ENCODE measurements around the gene IRF2.

Gene IRF2

DNA sequence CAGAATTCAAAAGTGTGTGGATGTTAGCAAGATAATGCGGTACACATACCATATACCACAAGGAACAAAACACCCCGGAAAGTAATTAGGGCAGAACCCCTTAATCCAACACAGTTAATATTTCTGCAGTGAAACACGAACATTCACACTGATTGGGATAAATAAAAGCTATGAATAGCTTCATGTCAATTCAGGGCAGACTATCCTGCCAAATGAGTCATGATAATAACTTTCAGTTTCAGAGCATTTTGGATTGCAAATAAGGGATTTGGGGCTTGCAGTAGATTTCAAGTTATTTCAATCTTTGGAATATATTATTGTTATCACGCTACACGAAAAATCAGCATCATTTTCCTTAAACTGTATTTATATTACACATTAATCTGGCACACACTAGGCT, 24.3 kb downstream of the IRF2 start:
- H3K4me3 ChIP-seq = no peak overlapping the region
- H3K36me3 ChIP-seq (ENCODE audit: insufficient read depth, low read length) = no peaks in the 10 kb centered on the region
- H3K9me3 ChIP-seq (ENCODE audit: low read depth, low read length) = no peaks in the 10 kb centered on the region
- no peak overlapping the region for H3K9ac ChIP-seq (ENCODE audit: insufficient read length)
- no peak overlapping the region for H3K27ac ChIP-seq
- no peak for DNase-seq (ENCODE audit: low read depth, low spot score)
- TF ChIP-seq FOXP2 (optimal IDR thresholded peaks at IDR 0.05; ENCODE audit: control extremely low read depth, extremely low read length, insufficient read depth) (no peak), POLR2AphosphoS5 (IDR thresholded peaks at IDR 0.05; ENCODE audit: borderline replicate concordance, low read depth, low read length) (no peak), EZH2 (IDR thresholded peaks at IDR 0.05) (no peak)

DNA sequence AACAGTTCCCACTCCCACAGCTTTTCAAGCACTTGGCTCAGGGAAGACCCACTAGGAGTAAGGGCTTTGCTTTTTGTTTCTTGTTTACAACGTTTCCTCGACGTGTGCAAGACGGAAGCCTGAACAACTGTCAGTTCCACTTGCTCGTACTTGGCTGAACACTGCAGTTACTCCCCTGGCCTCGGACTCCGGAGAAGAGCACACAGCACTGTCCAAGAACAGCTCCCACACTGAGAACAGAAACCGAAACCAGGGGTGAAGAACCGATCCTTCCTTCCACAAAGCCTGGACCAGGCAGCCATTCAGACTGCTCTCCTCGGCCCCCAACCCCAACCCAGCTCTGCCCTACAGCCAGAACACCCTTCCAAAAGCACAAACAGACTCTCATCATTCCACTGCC, 25.5 kb downstream of the IRF2 start:
- Histone ChIP-seq H3K4me3 (no peak overlapping the region), H3K36me3 (ENCODE audit: insufficient read depth, low read length) (no peaks in the 10 kb centered on the region), H3K27ac (no peak overlapping the region), H3K9me3 (ENCODE audit: low read depth, low read length) (no peaks in the 10 kb centered on the region), H3K9ac (ENCODE audit: insufficient read length) (no peak overlapping the region)
- TF ChIP-seq EZH2 (IDR thresholded peaks at IDR 0.05) (no peak), FOXP2 (optimal IDR thresholded peaks at IDR 0.05; ENCODE audit: control extremely low read depth, extremely low read length, insufficient read depth) (no peak), POLR2AphosphoS5 (IDR thresholded peaks at IDR 0.05; ENCODE audit: borderline replicate concordance, low read depth, low read length) (no peak)
- no peak for DNase-seq (ENCODE audit: low read depth, low spot score)

DNA sequence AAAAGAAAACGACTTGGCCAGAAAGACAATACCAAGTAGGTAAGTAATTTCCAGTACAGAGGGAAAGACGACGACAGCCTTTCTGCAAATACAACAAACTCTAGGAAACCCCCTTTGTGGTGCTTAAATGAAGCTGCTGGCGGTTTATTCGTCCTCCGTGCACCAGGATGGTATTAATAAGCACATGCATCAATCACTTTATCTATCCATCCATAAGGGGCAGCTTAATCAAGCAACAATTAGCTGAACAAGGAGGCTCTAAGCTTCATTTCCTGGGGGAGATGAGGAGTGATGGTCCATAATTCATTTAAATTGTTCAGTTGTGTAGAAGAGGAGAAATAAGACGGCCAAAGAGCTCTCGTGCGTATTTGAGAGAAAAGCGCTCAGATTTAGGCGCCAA, 26.2 kb downstream of the IRF2 start:
- Histone ChIP-seq H3K27ac (no peak overlapping the region), H3K36me3 (ENCODE audit: insufficient read depth, low read length) (no peaks in the 10 kb centered on the region), H3K4me3 (no peak overlapping the region), H3K9me3 (ENCODE audit: low read depth, low read length) (no peaks in the 10 kb centered on the region), H3K9ac (ENCODE audit: insufficient read length) (no peak overlapping the region)
- DNase-seq (ENCODE audit: low read depth, low spot score) = no peak
- no peak for TF ChIP-seq POLR2AphosphoS5 (IDR thresholded peaks at IDR 0.05; ENCODE audit: borderline replicate concordance, low read depth, low read length)
- no peak for TF ChIP-seq EZH2 (IDR thresholded peaks at IDR 0.05)
- no peak for TF ChIP-seq FOXP2 (optimal IDR thresholded peaks at IDR 0.05; ENCODE audit: control extremely low read depth, extremely low read length, insufficient read depth)

DNA sequence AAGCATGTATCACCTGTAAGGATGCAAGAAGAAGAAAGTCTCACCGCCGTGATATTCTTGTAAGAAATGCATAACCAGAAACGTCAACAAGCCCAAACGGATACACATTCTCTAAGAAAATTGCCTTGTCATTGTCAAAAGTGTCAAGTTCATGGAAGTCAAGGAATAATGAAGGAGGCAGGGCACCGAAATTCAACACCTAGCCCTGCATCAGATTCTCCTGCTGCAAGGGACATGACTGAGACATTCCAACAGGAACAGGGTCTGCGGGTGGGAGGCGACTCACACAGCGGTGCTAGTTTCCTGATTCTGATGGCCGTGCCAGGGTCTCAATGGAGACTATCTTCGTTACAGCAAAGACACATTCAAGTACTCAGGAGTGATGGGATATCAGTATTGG, 26.7 kb downstream of the IRF2 start:
- H3K9me3 ChIP-seq (ENCODE audit: low read depth, low read length) = no peaks in the 10 kb centered on the region
- DNase-seq (ENCODE audit: low read depth, low spot score) = no peak
- no peak overlapping the region for H3K27ac ChIP-seq
- TF ChIP-seq EZH2 (IDR thresholded peaks at IDR 0.05) = no peak
- no peak overlapping the region for H3K9ac ChIP-seq (ENCODE audit: insufficient read length)
- H3K4me3 ChIP-seq = no peak overlapping the region
- no peaks in the 10 kb centered on the region for H3K36me3 ChIP-seq (ENCODE audit: insufficient read depth, low read length)

DNA sequence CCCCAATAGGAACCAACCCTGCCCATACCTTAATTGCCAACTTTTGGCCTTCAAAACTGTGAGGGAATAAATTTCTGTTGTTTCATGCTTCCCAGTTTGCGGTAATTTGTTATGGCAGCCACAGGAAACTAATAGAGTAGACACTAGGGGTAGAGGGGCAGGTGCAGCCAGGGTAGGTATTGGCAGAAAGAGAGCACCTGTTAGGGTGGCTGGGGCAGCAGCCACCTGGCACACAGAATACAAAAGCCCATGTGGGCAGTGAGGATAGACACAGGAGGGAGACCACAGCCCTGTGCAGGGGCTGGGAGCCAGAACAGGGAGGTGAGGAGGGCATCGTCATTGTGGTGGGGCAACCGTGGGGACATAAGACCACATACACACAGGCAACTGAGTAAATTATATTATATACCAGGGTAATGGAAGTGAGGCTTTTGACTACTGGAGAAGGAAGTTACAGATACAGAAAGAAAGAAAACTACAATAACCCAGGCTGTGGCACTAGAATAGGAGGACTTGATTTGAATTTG, 28.2 kb downstream of the IRF2 start:
- Histone ChIP-seq H3K4me3 (no peak overlapping the region), H3K9me3 (ENCODE audit: low read depth, low read length) (no peaks in the 10 kb centered on the region), H3K9ac (ENCODE audit: insufficient read length) (no peak overlapping the region), H3K36me3 (ENCODE audit: insufficient read depth, low read length) (no peaks in the 10 kb centered on the region), H3K27ac (no peak overlapping the region)
- DNase-seq (ENCODE audit: low read depth, low spot score) = no peak
- TF ChIP-seq EZH2 (IDR thresholded peaks at IDR 0.05) = no peak
- TF ChIP-seq POLR2AphosphoS5 (IDR thresholded peaks at IDR 0.05; ENCODE audit: borderline replicate concordance, low read depth, low read length) = no peak
- TF ChIP-seq FOXP2 (optimal IDR thresholded peaks at IDR 0.05; ENCODE audit: control extremely low read depth, extremely low read length, insufficient read depth) = no peak

DNA sequence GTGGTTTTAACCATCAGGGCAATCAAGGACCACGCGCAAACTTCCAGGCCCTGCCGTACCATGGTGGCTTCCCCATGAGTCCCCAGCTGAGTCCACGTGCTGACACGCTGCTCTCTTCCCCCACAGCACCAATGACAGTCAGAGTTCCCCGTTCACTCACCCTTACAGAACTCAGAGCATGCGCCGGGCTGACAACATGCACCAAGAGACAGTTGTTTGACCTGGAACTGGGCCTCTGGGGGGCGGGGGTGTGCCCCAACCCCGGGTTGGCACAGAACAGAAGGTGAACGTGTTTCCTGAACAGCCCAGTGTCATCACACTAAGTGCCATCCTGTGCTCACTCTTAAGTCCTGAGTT, 29.4 kb downstream of the IRF2 start:
- Histone ChIP-seq H3K27ac (no peak overlapping the region), H3K9ac (ENCODE audit: insufficient read length) (no peak overlapping the region)

DNA sequence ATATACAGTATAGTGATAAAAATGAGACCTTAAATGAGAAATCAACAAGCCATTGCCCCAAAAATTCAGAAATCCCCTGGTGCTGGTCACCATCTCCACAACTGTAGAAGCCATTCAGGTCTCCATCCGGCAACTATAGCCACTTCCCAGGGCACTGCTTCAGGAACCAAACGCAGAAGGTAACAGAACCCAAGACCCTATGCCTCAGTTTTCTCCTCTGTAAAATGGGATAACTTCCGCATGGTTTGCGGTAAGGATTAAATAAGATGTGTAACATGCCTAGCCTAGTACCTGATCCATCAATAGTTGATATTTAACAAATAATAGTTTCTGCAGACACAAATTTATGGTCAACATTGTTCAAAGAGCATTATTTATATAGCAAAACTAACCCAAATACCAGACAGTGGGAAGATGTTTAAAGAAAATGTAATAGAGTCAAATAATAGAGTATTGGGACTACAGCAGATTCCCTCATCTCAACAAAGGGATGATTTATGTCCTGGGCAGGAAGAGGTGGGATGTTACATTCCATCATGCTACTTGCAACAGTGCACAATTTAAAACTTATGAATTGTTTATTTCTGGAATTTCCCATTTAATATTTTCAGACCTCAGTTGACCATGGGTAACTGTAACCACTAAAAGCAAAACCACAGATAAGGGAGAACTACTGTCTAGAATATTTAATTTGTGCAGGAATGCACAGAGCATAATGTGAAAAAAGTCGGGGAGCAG, 30.0 kb downstream of the IRF2 start:
- H3K9ac ChIP-seq (ENCODE audit: insufficient read length) = no peak overlapping the region
- no peak overlapping the region for H3K4me3 ChIP-seq
- no peaks in the 10 kb centered on the region for H3K36me3 ChIP-seq (ENCODE audit: insufficient read depth, low read length)
- TF ChIP-seq FOXP2 (optimal IDR thresholded peaks at IDR 0.05; ENCODE audit: control extremely low read depth, extremely low read length, insufficient read depth) = no peak
- TF ChIP-seq POLR2AphosphoS5 (IDR thresholded peaks at IDR 0.05; ENCODE audit: borderline replicate concordance, low read depth, low read length) = no peak
- no peak for TF ChIP-seq EZH2 (IDR thresholded peaks at IDR 0.05)
- no peak for DNase-seq (ENCODE audit: low read depth, low spot score)
- no peak overlapping the region for H3K27ac ChIP-seq
- no peaks in the 10 kb centered on the region for H3K9me3 ChIP-seq (ENCODE audit: low read depth, low read length)

More for the DNA sequence above, 29.4 kb downstream of the IRF2 start:
- Histone ChIP-seq H3K36me3 (ENCODE audit: insufficient read depth, low read length) (no peaks in the 10 kb centered on the region), H3K4me3 (no peak overlapping the region), H3K9me3 (ENCODE audit: low read depth, low read length) (no peaks in the 10 kb centered on the region)
- no peak for TF ChIP-seq POLR2AphosphoS5 (IDR thresholded peaks at IDR 0.05; ENCODE audit: borderline replicate concordance, low read depth, low read length)
- TF ChIP-seq EZH2 (IDR thresholded peaks at IDR 0.05) = no peak
- no peak for TF ChIP-seq FOXP2 (optimal IDR thresholded peaks at IDR 0.05; ENCODE audit: control extremely low read depth, extremely low read length, insufficient read depth)
- DNase-seq (ENCODE audit: low read depth, low spot score) = no peak

DNA sequence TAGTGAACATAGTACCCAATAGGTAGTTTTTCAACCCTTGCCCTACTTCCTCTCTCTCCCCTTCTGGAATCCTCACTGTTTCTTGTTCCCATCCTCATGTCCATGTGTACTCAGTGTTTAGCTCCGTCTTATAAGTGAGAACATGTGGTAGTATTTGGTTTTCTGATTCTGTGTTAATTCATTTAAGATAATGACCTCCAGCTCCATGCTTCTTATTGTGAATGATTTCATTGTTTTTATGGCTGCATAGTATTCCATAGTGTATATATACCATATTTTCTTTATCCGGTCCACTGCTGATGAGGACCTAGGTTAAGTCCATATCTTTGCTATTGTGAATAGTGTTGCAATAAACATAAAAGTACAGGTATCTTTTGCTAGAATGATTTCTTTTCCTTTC, 31.0 kb downstream of the IRF2 start:
- Histone ChIP-seq H3K9ac (ENCODE audit: insufficient read length) (no peak overlapping the region), H3K27ac (no peak overlapping the region), H3K4me3 (no peak overlapping the region), H3K36me3 (ENCODE audit: insufficient read depth, low read length) (no peaks in the 10 kb centered on the region), H3K9me3 (ENCODE audit: low read depth, low read length) (no peaks in the 10 kb centered on the region)
- TF ChIP-seq POLR2AphosphoS5 (IDR thresholded peaks at IDR 0.05; ENCODE audit: borderline replicate concordance, low read depth, low read length) (no peak), EZH2 (IDR thresholded peaks at IDR 0.05) (no peak), FOXP2 (optimal IDR thresholded peaks at IDR 0.05; ENCODE audit: control extremely low read depth, extremely low read length, insufficient read depth) (no peak)
- no peak for DNase-seq (ENCODE audit: low read depth, low spot score)

DNA sequence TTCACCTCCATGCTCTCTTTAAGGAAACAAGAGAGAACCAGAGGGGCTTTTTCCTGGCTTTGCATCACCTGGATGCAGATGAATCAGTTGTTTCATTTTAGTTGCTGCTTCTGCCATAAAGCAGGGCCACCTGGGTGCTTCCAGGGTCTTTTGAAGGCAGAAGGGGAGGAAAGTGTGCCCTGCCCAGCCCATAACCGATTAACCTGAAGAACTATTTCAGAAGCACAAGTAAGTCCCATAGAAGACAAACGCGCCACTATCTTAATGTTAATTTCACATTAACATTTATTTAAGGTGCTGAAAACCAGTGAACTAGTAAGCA, 32.1 kb downstream of the IRF2 start:
- no peak overlapping the region for H3K9ac ChIP-seq (ENCODE audit: insufficient read length)
- no peak for DNase-seq (ENCODE audit: low read depth, low spot score)

More for the DNA sequence above, 32.1 kb downstream of the IRF2 start:
- Histone ChIP-seq H3K36me3 (ENCODE audit: insufficient read depth, low read length) (no peaks in the 10 kb centered on the region), H3K9me3 (ENCODE audit: low read depth, low read length) (no peaks in the 10 kb centered on the region), H3K4me3 (no peak overlapping the region), H3K27ac (no peak overlapping the region)
- TF ChIP-seq FOXP2 (optimal IDR thresholded peaks at IDR 0.05; ENCODE audit: control extremely low read depth, extremely low read length, insufficient read depth) = no peak
- TF ChIP-seq EZH2 (IDR thresholded peaks at IDR 0.05) = no peak
- TF ChIP-seq POLR2AphosphoS5 (IDR thresholded peaks at IDR 0.05; ENCODE audit: borderline replicate concordance, low read depth, low read length) = no peak

Data from SK-N-MC (cell line).